NOMO-1 treated with DMSO at 0.1 percent for 48 hours (cell line): ENCODE measurements around the gene RIPPLY2.
"Not testable (repeated sequence)": the region's sequence is repeated elsewhere in the genome, so short reads cannot be mapped to it uniquely, and the experiment has no call there.

Experiments used
- DNase-seq: peaks from one replicate; lab custom pipeline; 2025; ENCODE audit not compliant: unreplicated experiment; lab: John Stamatoyannopoulos, UW

The RIPPLY2 gene, protein sequence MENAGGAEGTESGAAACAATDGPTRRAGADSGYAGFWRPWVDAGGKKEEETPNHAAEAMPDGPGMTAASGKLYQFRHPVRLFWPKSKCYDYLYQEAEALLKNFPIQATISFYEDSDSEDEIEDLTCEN

DNA sequence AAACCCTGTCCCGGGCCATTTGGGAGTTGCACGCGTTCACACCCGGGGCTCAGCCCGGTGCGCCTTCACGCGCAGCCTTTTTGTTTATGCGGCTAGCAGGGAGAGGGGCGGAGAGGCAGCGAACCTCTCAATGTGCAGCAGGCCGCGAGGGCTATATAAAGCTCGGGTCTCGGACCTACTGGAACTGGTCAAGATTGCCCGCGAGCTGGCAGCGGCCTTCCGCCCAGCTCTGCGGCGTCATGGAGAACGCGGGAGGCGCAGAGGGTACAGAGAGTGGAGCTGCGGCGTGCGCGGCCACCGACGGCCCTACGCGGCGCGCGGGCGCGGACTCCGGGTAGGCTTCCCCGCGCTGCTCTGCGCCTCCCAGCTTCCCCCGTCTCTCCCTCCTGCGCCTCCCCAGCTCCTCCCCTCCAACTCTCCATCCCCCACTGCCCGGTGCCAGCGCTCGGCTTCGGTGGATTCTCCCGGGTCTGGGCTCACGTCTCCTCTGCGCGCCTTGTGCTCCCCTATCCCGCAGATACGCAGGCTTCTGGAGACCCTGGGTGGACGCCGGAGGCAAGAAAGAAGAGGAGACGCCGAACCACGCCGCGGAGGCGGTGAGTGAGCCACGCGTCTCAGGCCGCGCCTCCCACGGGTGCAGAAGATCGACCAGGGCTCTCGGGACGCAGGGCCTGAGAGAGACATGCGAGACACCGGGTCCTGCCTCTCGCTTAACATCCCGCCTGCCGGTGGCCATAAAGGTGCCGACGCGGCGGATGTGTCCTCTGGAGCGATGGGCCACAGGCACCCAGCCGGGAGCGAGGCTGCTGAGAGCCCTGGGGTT is at the start of gene RIPPLY2:
RIPPLY2 (plus strand) TSS at position 183 of the 823 bp plus-strand sequence; CDS start at position 240, 57 bp downstream.
- no peak for DNase-seq

DNA sequence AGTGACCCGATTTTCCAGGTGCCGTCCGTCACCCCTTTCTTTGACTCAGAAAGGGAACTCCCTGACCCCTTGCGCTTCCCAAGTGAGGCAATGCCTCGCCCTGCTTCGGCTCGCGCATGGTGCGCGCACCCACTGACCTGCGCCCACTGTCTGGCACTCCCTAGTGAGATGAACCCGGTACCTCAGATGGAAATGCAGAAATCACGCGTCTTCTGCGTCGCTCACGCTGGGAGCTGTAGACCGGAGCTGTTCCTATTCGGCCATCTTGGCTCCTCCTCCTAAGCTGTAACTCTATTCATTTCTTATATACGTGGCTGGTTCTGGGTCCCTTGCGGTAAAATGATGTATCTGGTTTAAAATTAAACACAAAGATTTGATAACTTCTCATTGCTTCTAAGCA is 49.7 kb upstream of the RIPPLY2 start:
- not testable (repeated sequence) for DNase-seq

DNA sequence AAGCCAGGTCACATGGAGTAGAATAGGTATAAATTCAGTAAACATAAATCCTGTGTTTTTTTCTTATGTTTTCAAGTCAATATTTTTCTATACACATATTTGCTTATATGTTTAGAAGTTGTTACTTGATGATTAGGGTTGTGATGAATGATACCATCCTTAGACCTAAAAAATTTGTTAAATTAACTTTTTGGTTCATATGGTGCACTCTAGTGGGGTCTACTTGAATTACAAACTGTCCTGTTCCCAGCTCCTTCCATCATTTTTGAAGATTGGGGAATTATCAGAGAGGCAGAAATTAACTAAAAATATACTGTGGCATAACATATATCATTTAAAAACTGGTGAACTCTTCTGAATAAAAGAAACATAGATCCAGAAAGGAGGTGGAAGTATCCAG is 48.3 kb upstream of the RIPPLY2 start:
- DNase-seq = peak; percentile 1

DNA sequence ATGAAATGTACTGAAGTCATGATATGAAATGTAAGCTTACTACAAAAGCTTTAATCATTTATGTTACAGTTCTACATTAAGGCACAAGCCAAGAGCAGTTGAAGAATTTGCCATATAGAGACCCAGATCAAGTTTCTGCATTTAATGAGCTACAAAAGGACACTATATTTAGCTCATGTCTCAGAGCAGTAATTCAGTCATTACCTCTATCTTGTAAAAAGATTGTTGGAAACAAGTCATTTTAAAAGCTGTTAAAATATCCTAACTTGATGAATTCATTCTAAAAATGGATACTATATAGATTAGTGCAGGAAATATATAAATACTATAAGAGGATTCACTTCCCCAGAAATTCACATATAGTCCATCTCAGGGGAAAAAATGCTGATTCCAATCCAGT is 45.2 kb upstream of the RIPPLY2 start:
- DNase-seq = no peak

DNA sequence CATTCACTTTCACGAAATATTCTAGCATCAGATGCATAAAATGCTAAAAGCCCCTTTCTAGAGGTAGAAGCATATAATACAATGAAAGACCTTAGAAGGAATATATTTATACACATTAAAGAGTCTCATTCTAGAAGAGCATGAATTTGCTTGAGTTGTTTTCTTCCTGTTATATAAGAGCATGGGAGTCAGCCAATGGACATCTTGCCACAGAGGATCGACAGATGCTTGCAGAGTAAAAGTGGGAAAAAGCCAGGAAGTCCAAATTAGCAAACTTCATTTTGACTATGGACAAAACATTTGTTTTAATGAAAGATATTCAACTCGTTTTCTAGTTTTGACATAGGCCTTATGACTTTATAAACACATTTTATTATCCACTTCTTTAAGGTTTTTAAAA is 44.2 kb upstream of the RIPPLY2 start:
- DNase-seq = no peak

DNA sequence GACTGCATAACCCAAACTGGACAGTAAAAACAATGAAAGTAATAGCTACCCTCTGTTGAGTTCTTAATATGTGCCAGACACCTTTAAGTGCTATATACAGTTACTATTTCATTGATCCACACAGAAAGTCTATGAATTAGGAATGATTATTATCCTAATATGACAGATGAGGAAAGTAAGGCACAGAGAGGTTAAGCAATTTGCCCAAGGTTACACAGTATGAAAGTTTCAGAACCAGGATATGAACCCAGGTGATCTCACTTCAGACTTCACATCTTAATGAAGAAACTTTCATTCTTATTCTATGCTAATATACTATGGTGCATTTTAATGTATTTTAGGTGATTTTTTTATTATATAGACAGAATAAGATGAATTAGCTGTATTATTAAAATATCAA is 40.6 kb upstream of the RIPPLY2 start:
- no peak for DNase-seq

DNA sequence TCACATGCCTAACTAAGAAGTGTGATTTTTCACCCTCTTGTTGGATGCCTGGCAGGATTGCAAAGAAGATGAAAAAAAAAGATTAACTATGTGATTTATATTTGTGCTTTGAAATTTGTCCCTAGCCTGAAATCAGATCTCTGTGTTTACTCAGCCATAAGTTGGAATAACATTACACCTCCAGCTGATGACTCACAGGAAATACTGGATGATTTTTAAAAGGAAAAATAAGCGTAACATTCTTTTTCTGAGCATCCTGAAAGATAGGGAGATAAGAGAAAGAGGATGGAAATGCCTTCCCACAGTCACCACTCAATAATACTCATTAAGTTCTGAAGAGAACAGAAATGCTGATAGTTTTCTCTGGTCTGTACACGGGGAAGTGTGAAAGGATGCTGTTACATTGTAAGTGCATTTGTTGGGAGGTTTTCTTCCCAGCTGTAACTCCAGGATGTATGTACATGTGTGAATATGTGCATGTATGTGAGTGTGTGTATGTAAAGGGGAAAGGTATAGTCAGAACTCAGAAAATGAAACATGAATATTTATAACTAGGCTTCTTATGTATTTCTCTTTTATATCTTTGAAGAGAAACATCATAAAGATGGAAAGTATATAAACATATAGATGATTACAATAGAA is 37.4 kb upstream of the RIPPLY2 start:
- no peak for DNase-seq

DNA sequence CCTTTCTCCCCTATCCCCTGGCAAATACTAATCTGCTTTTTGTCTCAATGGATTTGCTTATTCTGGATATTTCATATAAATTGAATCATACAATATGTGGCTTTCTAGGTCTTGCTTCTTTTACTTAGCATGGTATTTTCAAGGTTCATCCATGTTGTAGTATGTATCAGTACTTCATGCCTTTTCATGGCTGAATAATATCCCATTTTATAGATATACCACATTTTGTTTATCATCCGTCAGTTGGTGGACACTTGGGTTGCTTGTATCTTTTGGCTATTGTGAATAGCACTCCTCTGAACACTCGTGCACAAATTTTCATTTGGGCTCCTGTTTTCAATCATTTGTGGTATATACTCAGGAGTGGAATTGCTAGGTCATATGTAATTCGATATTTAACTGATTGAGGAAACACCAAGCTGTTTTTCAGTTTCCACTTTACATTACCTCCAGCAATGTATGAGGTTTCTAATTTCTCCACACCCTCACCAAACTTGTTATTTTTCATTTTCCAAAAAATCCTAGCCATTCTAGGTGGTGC is 30.5 kb upstream of the RIPPLY2 start:
- DNase-seq = no peak

DNA sequence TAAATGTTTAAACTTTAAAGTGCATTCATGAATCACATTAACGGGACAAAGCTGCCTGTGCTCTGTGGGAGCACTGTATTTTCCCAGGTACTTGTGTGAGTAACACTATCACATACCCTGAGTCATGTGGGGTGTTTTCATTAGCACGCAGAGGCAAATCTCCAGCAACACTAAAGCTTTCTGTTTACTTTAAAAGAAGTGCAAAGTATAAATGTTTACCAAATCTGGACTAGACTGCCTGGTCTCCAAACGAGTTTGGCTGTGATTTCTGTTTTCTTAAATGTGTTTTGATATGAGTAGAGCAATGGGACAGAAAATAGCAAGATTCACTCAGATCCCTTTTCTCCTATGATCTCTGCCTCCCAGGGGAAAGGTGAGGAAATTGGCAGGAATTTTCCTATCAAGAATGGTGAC is 28.8 kb upstream of the RIPPLY2 start:
- no peak for DNase-seq

DNA sequence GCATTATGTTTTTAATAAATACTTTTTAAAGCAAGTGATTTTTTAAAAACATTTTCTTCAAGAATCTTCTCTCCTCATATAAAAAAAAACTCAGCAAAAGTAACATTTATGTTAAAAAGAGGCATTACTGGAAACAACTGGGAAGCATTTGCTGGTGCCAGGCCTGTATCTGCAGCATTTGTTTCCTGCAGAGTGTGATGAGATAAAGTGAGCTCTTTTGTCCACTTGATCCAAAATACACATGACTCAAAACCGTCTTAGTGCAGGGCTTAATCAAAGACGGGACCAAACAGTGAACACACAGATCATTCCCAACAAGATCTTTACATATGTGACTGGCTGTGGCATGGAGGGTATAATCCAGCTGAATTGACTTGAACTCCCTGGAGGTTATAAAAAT is 28.3 kb upstream of the RIPPLY2 start:
- no peak for DNase-seq

DNA sequence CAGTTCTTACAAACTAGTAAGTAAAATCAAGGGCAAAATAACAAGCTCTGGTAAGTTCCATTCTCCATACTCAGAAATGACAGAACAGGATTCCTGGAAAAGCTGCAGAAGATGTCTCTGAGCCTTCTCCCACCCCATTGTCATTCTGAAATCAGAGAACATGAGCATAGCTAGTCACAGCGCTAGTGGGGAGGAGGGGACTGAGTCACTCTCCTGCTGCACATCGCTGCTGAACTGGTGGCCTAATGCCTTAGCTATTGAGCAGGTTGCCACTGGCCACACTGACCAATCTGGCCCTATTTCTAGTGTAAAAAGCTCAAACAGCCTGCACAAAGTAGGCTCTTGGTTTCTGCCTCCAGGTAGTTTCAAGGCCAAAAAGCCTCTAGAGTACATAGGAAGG is 26.1 kb upstream of the RIPPLY2 start:
- no peak for DNase-seq

DNA sequence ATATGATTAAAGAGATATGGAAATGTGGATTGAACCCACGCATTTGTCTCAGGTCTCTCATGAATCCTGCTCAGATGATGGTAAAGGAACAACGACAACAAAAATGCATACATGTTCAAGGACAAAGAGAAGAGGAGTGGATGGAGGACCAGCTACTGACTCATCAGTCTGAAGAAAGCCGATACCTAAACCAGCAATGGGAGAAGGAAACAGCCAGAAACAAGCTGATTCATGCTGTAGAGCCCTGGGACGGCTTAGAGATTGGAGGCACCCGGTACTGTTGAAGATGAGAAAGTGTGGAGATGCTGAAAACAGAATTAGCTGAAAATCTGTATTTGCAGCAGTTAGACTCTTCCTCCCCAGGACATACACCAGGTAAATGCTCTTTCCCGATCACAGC is 14.4 kb upstream of the RIPPLY2 start:
- no peak for DNase-seq

DNA sequence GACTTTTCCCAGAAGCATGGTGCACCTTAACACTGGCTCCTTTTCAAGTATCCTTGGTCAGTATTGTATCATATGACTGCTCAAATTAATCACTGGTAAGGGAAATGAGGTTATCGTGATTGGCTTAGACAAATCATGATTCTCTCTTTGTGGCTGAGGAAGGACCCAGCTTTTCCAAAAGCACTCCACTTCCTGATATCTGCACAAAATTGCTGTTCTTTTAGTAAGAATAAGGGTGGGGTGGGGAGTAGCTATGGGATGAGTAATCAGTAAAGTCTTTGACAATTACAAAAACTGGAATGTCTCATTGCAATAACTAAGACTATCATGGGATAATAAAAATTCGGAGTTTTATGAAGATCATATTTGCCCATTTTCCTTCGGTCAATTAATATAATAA is 9.0 kb upstream of the RIPPLY2 start:
- DNase-seq = no peak

DNA sequence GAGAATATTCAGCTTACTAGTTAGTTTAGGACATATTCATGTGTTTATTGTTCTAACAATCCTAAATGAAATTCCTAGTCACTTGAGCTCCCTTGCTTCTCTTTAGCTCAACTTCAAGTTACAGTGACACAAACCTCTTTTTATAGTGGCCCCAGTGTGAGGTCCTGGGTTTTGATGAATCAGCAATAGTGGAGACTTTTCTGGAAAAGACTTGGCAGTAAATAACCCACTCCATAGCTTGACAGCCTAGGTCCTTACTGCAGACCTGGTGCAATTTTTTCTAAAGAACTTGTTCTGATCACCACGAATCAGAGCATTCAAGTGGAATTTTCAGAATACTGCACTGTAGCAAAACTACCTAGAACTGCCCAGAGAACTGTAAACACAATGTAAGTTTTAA is 6.9 kb upstream of the RIPPLY2 start:
- no peak for DNase-seq

DNA sequence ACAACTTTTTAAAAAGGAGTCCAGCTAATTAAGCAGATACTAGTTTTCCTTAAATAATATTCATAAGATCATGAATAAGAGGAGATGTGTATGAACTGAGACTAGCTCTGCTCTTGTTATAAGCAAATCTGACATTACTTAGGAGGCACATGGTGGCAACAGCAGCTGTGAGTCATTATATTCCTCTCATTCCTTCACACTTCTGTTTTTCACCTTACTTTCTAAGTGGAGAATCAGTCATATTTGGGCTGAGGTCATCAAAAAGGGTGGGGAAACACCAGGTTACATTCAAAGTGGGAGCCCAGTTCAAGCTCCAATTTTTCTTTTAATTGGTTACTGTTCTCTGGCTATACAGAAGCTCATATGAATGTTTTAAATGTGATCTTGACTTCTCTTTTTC is 6.0 kb upstream of the RIPPLY2 start:
- DNase-seq = no peak

DNA sequence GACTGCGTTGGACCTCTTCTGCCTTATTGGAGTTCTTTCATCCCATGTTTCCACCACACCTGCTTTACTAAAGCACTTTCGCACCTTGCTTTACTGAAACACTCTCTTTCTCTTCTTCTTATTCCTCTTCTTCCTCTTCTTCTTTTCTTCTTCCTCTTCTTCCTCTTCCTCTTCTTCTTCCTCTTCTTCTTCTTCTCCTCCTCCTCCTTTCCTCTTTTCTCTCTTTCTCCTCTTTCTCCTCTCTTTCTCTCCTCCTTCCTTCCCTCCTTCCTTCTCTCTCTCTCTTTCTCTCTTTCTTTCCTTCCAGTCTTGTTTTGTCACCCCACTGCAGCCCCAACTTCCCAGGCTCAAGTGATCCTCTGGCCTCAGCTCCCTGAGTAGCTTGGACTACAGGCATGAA is 4.0 kb upstream of the RIPPLY2 start:
- DNase-seq = no peak

DNA sequence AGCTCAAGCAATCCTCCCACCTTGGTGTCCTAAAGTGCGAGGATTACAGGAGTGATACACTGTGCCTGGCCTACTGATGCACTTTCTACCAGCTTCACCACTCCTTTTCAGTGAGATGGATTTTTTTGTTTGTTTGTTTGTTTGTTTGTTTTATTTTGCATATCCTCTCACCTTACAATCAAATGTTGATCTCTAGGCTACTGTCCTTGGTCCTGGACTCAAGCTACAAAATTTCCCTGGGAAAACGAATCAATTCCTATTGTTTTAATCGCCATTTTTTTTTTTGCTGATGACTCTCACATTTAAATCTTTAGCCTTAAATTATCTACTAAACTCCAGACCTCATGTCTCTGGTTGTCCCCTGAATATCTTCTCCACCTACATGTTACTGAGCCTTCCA is 3.5 kb upstream of the RIPPLY2 start:
- no peak for DNase-seq

DNA sequence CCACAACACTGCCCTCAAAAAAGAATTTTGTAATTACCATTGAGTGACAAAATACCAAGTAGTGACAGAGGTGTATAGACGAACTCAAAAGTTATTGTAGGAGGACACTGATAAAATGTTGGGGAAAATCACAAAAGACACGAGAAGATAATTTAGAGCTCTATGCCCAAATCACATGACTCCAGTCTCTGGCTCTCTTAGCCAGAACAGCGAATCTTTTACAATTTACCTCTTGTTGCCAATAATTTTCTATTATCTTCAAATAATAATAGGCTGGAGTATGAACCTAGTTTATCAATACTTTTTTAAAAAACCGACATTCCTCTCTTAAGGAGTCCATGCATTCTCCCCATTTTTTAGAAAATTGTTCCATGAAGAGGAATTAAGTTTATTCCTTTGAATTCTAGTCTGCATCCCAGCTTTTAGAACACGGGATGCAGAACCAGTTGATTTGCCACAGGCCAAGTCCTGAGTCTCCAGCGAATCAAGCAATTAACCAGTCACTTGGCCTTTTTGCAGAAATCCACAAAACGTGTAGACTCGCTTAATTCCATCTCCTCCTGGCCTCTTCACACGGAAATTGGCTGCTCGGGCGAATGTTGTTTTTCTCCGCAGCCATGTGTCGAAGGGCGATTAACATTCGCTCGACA is 507 bp upstream of the RIPPLY2 start:
- no peak for DNase-seq

DNA sequence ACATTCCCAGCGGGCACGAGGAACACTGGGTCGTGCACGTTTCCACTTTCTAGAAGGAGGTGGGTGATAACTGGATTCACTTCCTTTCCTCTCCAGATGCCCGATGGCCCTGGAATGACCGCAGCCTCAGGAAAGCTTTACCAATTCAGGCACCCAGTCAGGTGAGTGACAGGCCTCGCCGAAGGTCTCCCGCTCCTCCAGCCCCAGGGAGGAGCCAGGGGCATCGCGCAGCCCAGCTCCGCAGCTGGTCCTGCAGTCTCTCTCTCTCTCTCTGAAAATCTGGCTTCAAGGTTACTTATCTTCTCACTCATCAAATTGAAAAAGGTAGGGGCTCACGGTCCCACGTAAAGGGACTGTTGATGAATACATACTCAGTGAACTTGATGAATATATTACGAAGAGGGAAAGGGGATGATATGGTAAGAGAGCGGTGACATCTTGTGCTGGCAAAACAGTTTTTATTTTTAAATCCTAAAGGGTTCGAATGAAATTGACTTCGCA is 891 bp downstream of the RIPPLY2 start:
- DNase-seq = no peak

DNA sequence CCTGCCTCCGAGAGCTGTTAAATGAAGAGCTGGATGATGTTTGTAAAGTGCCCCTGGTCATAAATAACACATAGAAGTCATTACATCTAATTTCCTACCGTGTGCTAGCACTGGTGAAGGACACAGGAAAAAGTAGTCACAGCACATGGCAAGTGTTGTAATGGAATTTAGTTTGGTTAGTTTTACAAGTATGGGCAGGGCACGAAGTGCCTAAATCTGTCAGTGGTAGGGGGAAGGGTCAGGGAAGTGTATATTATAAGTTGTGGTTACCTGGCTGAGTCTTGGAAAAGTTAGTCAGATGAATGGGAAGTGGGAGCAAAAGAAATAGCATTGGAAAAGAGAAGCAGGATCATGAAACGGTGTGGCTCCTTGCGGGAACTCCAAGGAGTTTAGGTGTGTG is 1.6 kb downstream of the RIPPLY2 start:
- DNase-seq = no peak
